HAP-1 (cell line): ENCODE results near the gene RAB6B.

Source experiments
- DNase-seq, 2 experiments: peaks; one replicate each; pipeline ENCODE4 v3.0.0-alpha.2; 2016 to 2020; ENCODE audit warnings: low spot score in 2 of 2
- H3K27me3 ChIP-seq: fragments of 250-450 bp; sonication (Bioruptor Pico); 2 replicates; pipeline ENCODE4 v1.5.1; 2020; ENCODE audit warnings: low read depth, mild to moderate bottlenecking, moderate library complexity
- H3K36me3 ChIP-seq: fragments of 250-450 bp; sonication (Bioruptor Pico); replicated peaks from 2 replicates; pipeline ENCODE4 v1.5.1; 2020; ENCODE audit warnings: mild to moderate bottlenecking
- H3K4me1 ChIP-seq: fragments of 250-450 bp; sonication (Bioruptor Pico); 2 replicates; pipeline ENCODE4 v1.5.1; 2020; ENCODE audit warnings: mild to moderate bottlenecking
- H3K4me3 ChIP-seq: fragments of 250-450 bp; sonication (Bioruptor Pico); 2 replicates; pipeline ENCODE4 v1.5.1; 2020; ENCODE audit warnings: mild to moderate bottlenecking, moderate library complexity
- H3K9me3 ChIP-seq: fragments of 250-450 bp; sonication (Bioruptor Pico); 2 replicates; pipeline ENCODE4 v1.5.1; 2020; ENCODE audit warnings: mild to moderate bottlenecking, moderate library complexity
- in situ Hi-C: fragments of 300-500 bp; cut with MboI; formaldehyde crosslinking; loops from 3 replicates; pipeline ENCODE4 v1.14.3; 2020; ENCODE audit warnings: low sequenced_read_pairs, inconsistent platforms, mixed read lengths

RAB6B gene

DNA sequence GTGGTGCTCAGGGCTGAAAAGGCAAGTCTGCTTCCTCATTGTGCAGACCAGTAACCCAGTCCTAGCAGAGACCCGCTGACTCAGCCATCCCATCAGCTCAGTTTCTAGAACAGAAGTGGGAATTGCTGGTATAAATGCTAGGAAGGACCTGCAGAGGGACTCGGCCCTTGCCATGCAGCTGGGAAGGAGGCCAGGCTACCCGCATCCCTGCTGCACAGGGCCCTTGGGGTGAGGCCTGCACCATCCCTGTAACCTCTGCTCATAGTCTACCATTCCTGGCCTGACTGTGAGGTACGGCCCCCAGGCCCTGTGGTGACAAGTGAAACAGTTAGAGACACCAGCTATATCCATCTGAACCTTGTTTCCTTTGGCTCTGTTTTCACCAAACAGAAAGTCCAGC lies 23.5 kb downstream of the RAB6B start:
- no peaks in the 10 kb centered on the region for H3K4me1 ChIP-seq
- no peaks in the 10 kb centered on the region for H3K36me3 ChIP-seq
- no peak for DNase-seq
- H3K27me3 ChIP-seq: no peaks in the 10 kb centered on the region
- in situ Hi-C loops: no loop called here
- H3K9me3 ChIP-seq: no peaks in the 10 kb centered on the region
- H3K4me3 ChIP-seq: no peak overlapping the region

- Histone ChIP-seq H3K36me3 (no peaks in the 10 kb centered on the region), H3K4me3 (no peak overlapping the region), H3K27me3 (no peaks in the 10 kb centered on the region), H3K4me1 (no peaks in the 10 kb centered on the region), H3K9me3 (no peaks in the 10 kb centered on the region)
- no peak for DNase-seq
- in situ Hi-C loops: no loop called here
These were observed 24.2 kb downstream of the RAB6B start for GRCh38 chr3:133871368-133872090.

DNA sequence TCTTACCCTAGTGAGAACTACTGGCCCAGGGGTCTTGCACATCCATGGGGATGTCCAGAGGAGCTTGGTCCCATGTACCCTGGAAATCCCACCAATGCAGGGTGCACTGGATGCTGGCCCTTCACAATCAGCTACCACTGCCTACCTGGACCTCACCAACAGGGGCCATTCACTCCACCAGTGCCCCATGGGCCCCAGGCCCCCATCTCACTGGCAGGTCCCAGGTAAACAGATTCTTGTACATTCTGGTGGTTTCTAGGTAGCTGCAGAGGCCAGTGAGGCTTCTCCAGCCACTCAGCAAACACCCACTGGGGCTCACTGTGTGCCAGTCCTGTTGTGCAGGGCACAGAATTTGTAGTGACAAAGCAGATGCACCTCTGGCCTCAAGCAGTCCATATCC lies 24.9 kb downstream of the RAB6B start:
- Histone ChIP-seq H3K27me3 (no peaks in the 10 kb centered on the region), H3K4me3 (no peak overlapping the region), H3K9me3 (no peaks in the 10 kb centered on the region), H3K36me3 (no peaks in the 10 kb centered on the region), H3K4me1 (no peaks in the 10 kb centered on the region)
- in situ Hi-C loops: no loop called here
- DNase-seq: no peak

DNA sequence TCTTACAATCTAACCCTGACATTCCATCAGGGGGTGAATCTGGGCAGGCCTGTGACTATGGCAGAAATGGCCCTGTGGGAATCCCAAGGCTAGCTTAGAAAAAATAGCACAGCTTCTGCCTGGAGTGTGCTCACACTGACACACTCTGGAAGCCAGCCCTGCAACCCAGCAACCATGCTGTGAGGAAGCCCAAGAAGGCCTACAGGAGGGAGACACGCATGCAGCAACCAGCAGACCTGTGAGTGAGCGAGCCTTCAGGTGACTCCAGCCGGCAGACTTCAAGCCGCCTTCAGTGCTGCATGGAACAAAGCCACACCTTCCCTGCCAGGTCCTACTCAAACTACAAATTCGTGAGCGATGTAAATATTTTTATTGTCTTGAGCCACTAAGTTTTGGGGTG lies 26.1 kb downstream of the RAB6B start:
- no peak for DNase-seq
- in situ Hi-C loops: no loop called here
- H3K4me3 ChIP-seq: no peak overlapping the region
- H3K4me1 ChIP-seq: no peaks in the 10 kb centered on the region
- no peaks in the 10 kb centered on the region for H3K9me3 ChIP-seq
- H3K36me3 ChIP-seq: no peaks in the 10 kb centered on the region
- H3K27me3 ChIP-seq: no peaks in the 10 kb centered on the region

DNA sequence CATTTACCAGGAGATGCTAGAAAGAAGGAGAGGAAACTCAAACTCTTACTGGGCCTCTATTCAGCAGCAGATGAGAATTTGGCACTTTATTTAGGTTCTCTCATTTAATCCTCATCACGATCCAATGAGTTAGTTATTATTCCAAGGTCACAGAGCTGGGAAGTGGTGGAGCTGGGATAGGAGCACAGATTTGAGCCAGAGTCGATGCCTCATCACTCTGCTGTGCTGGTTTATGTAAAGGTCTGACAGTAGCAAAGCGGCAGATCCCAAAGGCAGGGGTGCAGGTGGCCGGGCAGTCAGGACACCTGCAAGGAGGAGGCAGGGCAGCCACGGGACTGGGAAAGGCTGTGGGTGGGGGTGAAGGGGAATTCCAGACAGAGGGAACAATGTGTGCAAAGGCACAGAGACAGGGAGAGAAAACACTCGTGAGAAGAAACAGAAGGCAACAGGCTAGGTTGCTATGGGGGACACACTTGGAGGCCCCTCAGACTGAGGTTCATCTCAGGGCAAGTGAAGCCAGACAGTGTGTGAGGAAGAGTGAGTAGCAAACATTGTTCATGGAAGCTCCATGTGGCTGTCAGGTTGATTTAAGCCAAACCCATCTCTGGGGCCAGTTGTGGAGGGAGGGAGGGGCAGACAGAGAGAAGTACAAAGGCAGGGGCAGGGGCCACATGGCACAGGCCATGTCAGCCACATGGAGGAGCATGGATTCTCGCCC lies 26.8 kb downstream of the RAB6B start:
- no peaks in the 10 kb centered on the region for H3K27me3 ChIP-seq
- in situ Hi-C loops: no loop called here
- no peak for DNase-seq

DNA sequence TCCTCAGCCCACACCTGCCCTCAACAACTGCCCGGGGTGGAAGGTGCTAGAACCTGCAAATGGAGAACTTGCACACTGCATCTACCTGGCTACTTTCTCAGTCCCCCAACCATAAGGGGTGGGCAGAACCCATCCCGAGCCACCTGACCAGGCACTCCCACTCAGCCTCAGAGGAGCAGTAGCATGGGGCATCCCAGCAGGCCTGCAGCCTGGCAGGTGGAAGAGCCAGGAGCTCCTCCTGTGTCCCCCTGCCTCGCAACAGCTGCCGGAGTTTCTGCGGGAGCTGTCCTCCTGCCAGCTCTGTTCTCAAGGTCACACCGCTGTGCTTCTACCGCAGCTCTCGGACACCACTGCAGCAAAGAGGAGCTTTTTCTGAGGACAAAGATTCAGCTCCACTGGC lies 27.5 kb downstream of the RAB6B start:
- no peak overlapping the region for H3K4me3 ChIP-seq
- in situ Hi-C loops: no loop called here
- H3K27me3 ChIP-seq: no peaks in the 10 kb centered on the region
- H3K9me3 ChIP-seq: no peaks in the 10 kb centered on the region
- no peaks in the 10 kb centered on the region for H3K36me3 ChIP-seq
- H3K4me1 ChIP-seq: no peaks in the 10 kb centered on the region
- DNase-seq: no peak

More for the DNA sequence above, 26.8 kb downstream of the RAB6B start:
- Histone ChIP-seq H3K4me3 (no peak overlapping the region), H3K36me3 (no peaks in the 10 kb centered on the region), H3K4me1 (no peaks in the 10 kb centered on the region), H3K9me3 (no peaks in the 10 kb centered on the region)

- H3K4me3 ChIP-seq: no peak overlapping the region
- no peaks in the 10 kb centered on the region for H3K4me1 ChIP-seq
- H3K36me3 ChIP-seq: no peaks in the 10 kb centered on the region
- DNase-seq: no peak
- in situ Hi-C loops: no loop called here
- H3K27me3 ChIP-seq: no peaks in the 10 kb centered on the region
- H3K9me3 ChIP-seq: no peaks in the 10 kb centered on the region
These were observed 29.5 kb downstream of the RAB6B start for GRCh38 chr3:133866141-133866540.

- Histone ChIP-seq H3K4me1 (no peaks in the 10 kb centered on the region), H3K9me3 (no peaks in the 10 kb centered on the region), H3K4me3 (no peak overlapping the region), H3K27me3 (no peaks in the 10 kb centered on the region), H3K36me3 (no peaks in the 10 kb centered on the region)
- in situ Hi-C loops: no loop called here
- DNase-seq: no peak
These were observed 30.4 kb downstream of the RAB6B start for GRCh38 chr3:133865136-133865855.

DNA sequence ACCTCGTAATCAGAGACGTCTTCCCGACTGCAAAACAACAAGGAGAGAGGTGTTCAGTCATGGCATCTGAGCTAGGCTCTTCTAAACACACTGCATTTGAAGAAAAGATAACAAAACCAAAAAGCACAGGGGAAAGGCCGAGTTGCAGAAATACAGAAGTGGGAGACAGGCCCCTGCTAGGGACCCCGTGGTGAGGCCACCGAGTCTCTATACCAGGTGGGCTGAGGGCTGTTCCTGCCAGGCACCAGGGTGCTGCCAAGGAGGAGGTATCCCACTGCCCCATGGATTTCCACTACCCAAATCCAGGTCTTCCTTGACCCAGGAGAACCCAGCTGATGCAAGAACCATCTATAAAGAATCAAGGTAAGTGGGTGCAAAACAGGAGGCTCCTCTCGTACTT lies 31.1 kb downstream of the RAB6B start:
- Histone ChIP-seq H3K4me3 (no peak overlapping the region), H3K4me1 (no peaks in the 10 kb centered on the region), H3K36me3 (no peaks in the 10 kb centered on the region), H3K27me3 (no peaks in the 10 kb centered on the region), H3K9me3 (no peaks in the 10 kb centered on the region)
- no peak for DNase-seq
- in situ Hi-C loops: no loop called here

DNA sequence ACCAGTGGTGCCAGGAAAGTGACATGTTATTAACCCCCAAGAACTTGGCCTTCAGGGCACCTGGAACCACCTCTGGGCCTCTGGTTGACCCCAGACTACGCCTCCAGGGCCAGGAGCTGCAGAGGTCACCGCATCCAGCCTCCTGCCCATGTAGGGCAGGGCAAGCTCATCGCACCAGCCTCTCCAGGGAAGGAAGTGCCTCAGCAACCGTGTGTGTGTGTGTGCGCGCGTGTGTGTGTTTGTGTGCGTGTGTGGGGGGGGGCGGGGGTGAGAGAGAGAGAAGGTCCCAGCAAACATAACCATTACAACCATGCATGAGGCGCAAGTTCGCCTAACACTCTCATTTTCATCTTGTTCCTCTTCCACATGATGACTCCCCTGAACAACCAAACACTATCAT lies 31.8 kb downstream of the RAB6B start:
- no peak for DNase-seq
- in situ Hi-C loops: no loop called here
- Histone ChIP-seq H3K4me3 (no peak overlapping the region), H3K36me3 (no peaks in the 10 kb centered on the region), H3K4me1 (no peaks in the 10 kb centered on the region), H3K9me3 (no peaks in the 10 kb centered on the region), H3K27me3 (no peaks in the 10 kb centered on the region)

GRCh38 chr3:133862161-133862560 lies 33.5 kb downstream of the RAB6B start:
- Histone ChIP-seq H3K4me3 (no peak overlapping the region), H3K4me1 (no peaks in the 10 kb centered on the region), H3K9me3 (no peaks in the 10 kb centered on the region), H3K27me3 (no peaks in the 10 kb centered on the region), H3K36me3 (no peaks in the 10 kb centered on the region)
- no peak for DNase-seq
- in situ Hi-C loops: no loop called here

DNA sequence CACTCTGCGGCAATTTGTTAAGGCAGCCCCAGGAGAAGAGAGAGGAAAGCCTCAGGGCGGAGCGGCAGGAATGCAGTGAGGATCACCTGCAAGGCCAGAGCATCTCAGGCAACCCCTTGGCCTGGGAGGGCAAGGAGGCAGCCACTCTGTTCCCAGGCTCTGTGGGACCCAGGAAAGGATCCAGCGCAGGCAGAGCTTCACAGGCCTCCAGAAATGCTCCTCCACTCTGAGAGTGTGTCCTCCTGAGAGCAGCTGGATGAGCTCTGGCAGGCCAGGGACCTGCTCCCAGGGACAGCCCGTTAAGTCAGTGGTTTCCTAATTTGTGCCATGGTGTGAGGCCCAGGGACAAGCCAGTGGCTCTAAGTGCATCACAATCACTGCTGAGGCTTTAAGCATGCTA lies 35.2 kb downstream of the RAB6B start:
- H3K27me3 ChIP-seq: no peaks in the 10 kb centered on the region
- H3K4me1 ChIP-seq: no peaks in the 10 kb centered on the region
- no peaks in the 10 kb centered on the region for H3K36me3 ChIP-seq
- H3K4me3 ChIP-seq: no peak overlapping the region
- no peaks in the 10 kb centered on the region for H3K9me3 ChIP-seq
- DNase-seq: no peak
- in situ Hi-C loops: no loop called here

DNA sequence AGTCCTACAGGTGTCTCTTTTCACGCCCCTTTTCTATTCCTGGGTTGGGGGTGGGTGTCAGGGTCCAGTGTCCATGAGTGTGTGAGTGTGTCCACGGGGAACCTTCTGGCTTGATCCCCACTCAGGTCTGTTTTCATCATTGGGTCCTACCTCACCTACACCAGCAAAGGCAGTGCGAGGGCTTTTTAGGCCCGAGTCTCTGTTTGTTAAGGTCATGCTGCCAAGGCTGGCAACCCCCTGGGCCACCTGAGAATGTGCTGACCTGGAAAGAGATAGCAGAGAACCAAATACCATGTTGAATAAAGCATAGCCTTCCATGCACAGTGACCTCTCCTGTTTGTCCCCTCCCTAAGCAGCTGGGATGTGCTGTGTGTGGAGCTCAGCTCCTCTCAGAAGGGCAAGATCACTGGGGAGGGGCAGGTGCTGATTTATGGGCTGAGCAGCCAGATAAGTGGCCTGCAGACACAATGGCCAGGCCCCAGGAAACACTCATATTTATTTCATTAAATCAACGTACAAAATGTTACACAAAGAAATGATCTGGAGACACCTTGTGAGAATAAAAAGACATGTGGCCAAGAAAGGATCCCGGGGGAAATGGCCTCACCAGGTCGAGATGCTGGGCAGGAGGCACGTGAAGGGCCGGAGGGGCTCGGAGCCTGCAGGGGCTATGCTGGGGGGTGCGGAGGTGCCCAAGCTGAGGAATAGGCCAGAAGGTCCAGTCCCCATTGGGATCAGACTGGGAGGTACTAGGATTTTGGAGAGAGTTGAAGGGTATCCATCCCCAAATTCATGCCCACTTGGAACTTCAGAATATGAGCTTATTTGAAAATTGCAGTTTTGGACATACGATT lies 36.1 kb downstream of the RAB6B start:
- Histone ChIP-seq H3K4me1 (no peaks in the 10 kb centered on the region), H3K36me3 (no peaks in the 10 kb centered on the region), H3K27me3 (no peaks in the 10 kb centered on the region), H3K9me3 (no peaks in the 10 kb centered on the region), H3K4me3 (no peak overlapping the region)
- in situ Hi-C loops: no loop called here
- DNase-seq: no peak
